GM20431 (cell line): ENCODE data around the gene FOXO4.

ENCODE experiments used
- in situ Hi-C: fragments of 300-500 bp; cut with MseI, MboI; formaldehyde crosslinking; loops from one replicate; pipeline ENCODE4 v1.15.0; 2020; ENCODE audit warnings: low sequenced_read_pairs; ENCODE audit not compliant: unreplicated experiment

FOXO4 gene

DNA sequence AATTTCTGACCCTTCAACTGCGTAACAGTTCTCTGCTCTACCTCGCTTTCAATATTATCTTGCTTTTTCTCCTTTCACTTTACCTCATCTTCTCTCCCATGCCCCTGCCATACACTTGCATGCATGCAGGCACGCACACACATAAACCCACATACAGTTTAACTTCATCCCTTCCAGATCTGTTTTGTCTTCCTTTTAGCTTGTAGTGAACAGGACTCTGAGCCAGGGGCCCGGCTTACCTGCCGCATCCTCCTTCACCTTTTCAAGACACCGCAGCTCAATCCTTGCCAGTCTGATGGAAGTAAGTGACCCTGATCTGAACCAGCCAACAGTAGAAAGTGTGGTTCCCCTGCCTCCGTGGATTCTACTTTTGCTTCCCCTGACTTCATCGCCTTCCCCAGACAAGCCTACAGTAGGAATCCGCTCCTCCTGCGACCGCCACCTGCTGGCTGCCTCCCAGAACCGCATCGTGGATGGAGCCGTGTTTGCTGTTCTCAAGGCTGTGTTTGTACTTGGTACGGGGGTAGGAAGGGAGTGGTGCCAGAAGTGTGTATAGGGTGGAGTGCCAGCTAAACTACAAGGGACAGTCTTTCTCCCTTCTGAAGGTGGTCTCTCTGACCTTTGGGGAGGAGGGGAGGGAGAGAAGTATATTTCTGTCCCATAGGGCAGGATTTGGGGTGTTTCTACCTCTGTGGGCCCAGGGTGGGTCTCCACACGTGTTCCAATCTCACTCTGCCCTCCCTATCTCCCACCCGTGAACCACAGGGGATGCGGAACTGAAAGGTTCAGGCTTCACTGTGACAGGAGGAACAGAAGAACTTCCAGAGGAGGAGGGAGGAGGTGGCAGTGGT is 33.5 kb downstream of the FOXO4 start:
- in situ Hi-C loops: no loop called here

DNA sequence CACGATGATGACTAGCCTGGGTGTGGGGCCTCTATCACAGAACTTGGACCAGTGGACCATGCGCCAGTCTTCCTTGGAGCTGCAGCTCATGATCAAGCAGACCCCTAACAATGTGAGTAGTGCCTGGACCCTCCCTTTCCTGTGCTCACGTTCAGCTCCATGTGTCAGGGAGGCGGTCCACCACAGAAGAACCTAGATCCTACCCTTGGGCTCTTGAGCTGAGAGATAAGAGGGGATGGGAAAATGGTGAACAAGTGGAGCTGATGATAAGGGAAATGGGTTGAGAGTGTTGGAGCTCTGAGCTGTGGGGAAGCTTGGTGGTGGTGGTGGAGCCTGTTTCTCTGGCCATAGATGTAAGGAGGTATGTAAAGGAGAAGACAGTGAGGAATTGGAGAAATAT is 35.9 kb downstream of the FOXO4 start:
- in situ Hi-C loops: no loop called here

GRCh38 chrX:71140440-71140839 is 44.8 kb downstream of the FOXO4 start:
- in situ Hi-C loops: no loop called here

DNA sequence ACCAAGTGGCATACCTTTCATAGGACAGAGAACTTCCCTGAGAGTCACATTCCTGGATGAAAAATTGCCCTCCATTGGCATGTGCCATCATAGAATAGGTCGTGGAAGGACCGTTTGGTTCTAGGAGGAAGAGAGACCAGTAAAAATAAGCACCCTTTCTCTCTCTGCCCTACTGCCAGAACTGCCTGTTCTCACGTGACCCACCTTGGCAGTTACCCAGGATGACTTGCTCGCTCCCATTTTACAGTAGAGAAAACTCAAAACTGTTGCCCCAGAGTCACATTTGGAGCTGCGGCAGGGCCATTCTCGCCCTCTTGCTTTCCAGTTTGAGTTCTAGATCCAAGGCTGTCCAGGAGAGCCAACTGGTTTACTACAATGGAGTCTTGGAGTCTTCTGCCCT is 47.9 kb downstream of the FOXO4 start:
- in situ Hi-C loops: no loop called here

GRCh38 chrX:71144651-71145050 is 49.0 kb downstream of the FOXO4 start, which contains the start of gene NLGN3:
Gene NLGN3, plus strand, starts transcription at chrX:71144841. Its CDS starts 2,909 bp downstream, at chrX:71147750.
- in situ Hi-C loops: no loop called here

DNA sequence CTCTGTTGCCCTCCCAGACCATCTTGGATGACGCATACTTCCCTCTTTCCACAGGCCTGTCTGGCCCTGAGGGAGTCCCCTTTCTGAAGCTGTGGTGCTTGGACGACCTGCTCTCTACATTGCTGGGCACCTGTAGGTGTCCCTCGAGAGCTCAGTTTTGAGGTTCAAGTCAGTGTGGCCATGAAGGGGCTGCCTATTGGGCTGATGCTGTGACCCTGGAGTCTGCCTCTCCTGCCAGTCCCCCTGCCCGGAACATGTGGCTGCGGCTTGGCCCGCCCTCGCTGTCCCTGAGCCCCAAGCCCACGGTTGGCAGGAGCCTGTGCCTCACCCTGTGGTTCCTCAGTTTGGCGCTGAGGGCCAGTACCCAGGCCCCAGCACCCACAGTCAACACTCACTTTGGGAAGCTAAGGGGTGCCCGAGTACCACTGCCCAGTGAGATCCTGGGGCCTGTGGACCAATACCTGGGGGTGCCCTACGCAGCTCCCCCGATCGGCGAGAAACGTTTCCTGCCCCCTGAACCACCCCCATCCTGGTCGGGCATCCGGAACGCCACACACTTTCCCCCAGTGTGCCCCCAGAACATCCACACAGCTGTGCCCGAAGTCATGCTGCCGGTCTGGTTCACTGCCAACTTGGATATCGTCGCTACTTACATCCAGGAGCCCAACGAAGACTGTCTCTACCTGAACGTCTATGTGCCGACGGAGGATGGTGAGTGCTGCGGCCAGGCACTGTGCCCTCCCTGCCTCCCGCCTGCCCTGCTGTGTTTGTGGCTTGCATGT is 52.0 kb downstream of the FOXO4 start:
- in situ Hi-C loops: no loop called here

DNA sequence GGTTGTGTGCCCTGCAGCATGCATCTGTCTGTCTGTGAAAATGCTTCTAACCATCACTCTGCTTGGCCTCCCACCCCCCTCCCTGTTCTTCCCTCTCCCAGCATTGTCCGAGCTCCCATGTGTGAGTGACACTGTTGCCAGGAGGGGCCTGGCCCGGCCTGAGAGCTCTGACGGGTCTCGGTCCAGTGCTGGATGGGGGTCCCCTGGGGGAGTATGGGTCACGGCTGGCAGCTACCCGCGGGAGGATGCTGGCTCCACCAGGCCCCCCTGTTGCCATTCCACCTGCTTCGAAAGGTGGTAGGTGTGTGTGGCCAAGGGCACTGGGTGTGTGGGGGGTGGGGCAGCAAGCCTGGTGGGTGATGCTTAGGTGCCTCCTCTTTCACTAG is 52.6 kb downstream of the FOXO4 start:
- in situ Hi-C loops: no loop called here

- in situ Hi-C loops: loop anchor here (25.0 kb wide), 1 partner anchor 164 kb away; no protein-coding TSS in a partner anchor
Measured at GRCh38 chrX:71151366-71151765, 55.7 kb downstream of the FOXO4 start.
